GF-D8 (cell line): Measurements from ENCODE around the gene RASAL2.
"Not testable (repeated sequence)": the region's sequence is repeated elsewhere in the genome, so short reads cannot be mapped to it uniquely, and the experiment has no call there.

Source experiments
- DNase-seq: peaks from one replicate; lab custom pipeline; 2025; lab: John Stamatoyannopoulos, UW

Gene RASAL2

GRCh38 chr1:178493301-178493741 lies 399.4 kb downstream of the RASAL2 start:
- DNase-seq: no peak

DNA sequence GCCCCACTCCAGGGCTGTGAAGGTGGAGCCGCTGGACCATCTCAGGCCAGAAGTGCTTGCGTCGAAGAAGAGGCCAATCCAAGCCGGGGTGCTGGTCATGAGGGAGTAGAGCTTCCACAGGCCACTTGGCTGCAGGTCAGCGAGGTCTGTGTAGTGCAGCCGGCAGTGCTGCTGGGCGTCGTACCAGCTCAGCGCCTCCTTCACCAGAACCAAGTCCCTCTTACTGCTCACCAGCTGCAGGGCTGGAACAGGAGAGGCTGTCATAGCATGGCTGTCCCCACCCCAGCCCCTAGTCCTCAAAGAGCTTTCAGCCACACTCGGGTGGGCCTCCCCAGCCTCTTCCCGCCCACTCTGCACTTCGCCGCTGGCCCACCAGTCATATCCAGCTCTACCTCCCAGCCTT lies 400.7 kb downstream of the RASAL2 start:
- DNase-seq: no peak

DNA sequence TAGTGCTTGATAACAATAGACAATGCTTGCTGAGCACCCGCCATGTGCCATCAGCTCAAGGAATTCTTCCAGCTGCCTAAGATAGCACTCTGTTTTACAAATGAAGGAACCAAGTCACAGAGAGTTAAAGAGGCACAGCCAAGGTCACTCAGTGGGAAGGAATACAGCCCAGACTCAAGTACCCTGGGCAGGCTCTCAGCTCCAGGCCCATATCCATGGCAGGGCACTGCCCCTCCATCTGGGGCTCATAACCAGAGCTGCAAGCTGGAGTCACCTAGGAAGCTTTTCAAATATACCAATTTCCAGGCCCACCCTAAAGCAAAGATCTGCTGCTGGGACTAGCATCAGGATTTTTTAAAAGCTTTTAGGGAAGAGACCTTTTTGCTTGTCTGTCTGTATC lies 401.3 kb downstream of the RASAL2 start:
- DNase-seq: no peak

DNA sequence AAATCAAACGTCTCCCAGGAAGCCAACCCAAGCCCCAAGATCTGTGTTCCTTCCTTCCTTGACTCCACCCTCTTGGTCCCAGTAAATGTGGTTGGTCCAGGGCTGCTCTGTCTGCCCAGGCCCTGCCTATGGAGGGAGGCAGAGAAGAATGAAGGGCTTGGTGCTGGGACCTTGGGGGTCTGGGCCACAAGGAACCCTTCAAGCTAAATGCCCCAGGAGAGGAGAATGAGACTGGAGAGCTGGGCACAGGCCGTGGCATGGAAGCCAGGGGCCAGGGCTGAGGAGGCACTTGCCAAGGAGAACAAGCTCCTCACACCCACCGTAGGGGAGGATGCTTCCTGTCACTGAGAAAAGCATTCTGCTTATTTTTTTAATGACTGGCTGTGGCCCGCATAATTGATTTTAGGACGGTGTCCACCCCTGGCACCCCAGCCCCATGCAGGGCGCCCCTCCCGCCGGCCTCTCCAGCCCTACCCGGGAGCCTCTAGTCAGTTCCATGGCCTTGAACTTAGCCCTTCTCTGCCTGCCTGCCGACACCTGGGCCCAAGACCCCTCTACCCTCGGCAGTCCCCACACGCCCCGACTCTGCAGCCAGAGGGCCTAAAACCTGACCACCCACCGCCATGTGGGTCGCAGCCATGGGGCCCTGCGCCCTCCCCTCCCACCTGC lies 402.0 kb downstream of the RASAL2 start:
- DNase-seq: no peak

- no peak for DNase-seq
These were observed 402.7 kb downstream of the RASAL2 start, which contains the start of gene CLEC20A for GRCh38 chr1:178496410-178497135. CLEC20A (minus strand) TSS chr1:178496964; CDS start chr1:178496939, 25 bp downstream.

- no peak for DNase-seq
These were observed 404.1 kb downstream of the RASAL2 start for GRCh38 chr1:178497903-178498478.

DNA sequence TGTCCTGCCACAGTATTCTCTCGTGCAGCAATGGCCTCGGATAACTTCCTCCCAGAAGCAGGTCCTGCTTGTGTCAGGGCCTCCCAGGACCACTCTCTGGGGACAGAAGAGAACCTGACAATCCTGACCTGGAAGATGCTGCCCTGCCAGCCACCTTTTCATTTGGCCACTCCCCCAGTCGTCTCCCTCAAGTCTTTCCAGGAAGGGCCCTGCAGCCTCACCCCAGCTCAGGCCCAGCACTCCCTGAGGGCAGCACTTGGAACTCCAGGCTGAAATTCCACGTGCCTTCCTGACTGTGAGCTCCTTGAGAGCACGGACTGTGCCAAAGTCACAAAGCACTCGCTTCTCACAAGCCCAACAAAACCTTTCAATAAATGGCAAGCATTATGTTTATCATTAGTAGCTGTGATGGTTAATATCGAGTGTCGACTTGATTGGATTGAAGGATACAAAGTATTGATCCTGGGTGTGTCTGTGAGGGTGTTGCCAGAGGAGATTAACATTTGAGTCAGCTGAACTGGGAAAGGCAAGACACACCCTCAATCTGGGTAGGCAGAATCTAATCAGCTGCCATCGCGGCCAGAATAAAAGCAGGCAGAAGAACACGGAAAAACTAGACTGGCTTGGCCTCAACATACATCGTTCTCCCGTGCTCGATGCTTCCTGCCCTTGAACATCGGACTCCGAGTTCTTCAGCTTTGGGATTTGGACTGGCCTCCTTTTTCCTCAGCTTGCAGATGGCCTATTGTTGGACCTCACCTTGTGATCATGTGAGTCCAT lies 405.2 kb downstream of the RASAL2 start:
- no peak for DNase-seq

DNA sequence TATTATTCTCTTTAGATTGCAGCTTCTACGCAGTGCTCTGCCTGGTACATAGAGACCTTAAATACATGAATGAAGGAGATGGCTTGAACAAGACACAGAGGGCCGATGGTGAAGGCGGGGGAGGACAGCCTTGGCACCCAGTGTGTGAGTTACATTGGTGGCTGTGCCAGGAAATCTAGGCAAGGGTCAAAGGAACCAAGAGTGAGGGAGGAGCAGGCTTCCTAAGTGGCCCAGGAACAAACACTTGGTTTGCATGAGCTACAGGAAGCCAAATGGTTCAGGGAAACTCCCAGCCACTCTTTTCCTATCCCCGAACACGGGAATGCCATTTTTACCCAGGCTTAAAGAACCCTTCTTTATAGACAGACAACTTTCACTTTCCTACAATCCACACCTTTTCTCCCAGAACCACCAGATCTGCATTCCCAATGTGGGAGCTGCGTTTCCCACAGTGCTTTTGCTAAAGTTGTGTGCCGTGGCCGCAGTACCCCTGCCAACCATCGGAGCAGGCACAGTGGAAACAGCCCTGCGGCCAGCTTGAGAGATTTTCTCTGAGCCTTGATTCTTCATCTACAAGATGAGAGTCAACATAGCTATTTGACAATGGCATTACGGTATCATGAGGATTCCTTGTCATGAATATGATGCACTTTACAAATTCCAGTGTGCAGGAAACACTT lies 406.3 kb downstream of the RASAL2 start:
- DNase-seq: no peak

DNA sequence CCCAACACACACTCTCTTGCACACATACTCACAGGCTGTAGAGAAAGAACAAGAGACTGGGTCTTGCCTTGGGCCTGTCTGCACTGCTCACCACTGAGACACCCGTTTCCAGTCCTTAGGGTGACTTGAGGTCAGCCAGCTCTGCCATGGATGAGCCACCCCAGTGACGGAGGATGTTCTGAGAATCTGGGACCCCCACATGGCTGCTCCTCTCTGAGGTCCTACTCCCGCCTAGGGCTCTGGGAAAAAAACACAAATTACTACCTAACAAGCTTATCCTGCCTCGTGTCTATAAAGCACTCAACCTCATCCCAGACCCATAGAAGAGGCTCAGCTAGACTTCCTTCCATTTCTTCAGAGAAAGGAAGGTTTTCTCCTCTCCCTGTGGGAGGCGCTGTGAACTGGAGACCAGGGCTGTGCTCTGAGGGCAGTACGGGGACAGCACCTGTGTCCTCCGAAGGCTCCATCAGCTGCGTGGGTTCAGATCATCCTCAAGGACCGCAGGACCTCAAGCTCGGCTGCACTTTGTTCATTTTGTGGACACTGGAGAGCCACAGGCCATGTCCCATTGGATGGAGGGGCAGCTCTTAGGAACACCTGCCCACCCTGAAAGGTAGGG lies 407.1 kb downstream of the RASAL2 start:
- no peak for DNase-seq

GRCh38 chr1:178501705-178502329 lies 407.9 kb downstream of the RASAL2 start:
- DNase-seq: no peak

- DNase-seq: no peak
These were observed 408.4 kb downstream of the RASAL2 start for GRCh38 chr1:178502330-178502714.

DNA sequence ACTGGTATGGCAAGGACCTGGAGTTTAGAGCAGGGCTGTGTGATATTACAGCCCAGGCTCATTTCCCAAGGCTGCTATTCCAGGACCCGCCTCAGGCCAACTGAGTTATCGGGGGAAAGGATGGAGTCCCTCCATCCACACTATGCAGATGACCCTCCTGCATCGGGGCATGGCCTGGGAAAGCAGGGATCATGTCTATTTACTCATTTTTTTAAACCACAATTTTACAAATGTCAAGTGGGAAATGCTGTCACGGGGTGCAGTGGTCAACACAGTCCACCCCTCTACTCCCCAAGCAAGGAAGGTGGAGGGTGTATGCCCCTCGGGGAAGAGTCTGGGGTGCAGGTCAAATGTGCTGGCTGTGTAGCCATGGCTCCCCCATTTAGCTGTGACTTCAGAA lies 409.0 kb downstream of the RASAL2 start:
- DNase-seq: no peak

DNA sequence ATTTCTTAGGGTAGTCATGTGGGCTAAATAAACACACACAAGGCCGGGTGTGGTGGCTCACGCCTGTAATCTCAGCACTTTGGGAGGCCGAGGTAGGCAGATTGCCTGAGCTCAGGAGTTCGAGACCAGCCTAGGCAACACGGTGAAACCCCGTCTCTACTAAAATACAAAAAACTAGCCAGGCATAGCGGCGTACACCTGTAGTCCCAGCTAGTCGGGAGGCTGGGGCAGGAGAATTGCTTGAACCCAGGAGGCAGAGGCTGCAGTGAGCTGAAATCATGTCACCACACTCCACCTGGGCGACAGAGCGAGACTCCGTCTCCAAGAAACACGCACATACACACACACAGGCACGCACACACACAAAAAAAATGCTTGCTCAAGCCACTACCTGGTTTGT lies 409.4 kb downstream of the RASAL2 start:
- not testable (repeated sequence) for DNase-seq

- DNase-seq: no peak
These were observed 409.9 kb downstream of the RASAL2 start for GRCh38 chr1:178503849-178504248.

GRCh38 chr1:178504286-178504685 lies 410.4 kb downstream of the RASAL2 start:
- DNase-seq: no peak

GRCh38 chr1:178506177-178506576 lies 412.3 kb downstream of the RASAL2 start:
- no peak for DNase-seq

GRCh38 chr1:178506669-178507068 lies 412.8 kb downstream of the RASAL2 start:
- DNase-seq: no peak

DNA sequence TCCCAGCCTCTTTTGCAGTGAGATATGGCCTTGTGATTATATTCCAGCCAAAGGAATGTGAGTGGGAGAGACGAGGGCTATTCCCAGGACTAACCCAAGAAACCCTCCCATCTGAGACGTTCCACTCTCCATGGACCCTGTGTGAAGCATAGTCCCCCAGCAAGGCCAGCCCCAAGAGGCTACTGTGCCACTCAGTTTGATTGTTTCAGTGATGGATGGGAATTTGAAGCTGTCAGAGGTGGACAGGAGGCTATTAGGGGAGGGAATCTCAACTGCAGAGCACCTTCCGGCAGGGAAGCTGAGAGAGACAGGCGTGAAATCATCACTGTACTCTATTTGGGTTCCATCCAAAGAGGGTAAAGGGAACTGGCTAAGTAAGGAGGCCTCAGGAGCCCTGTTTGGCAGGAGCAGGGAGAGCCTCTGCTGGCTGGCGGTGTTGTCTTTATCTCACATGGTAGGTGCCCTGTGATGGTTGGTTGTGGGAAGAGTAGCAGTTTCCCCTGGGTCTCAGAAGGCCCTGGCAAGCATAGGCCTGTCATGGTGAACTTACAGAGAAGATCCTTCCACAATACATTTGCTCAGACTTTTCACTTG lies 415.6 kb downstream of the RASAL2 start:
- DNase-seq: no peak

GRCh38 chr1:178510155-178510554 lies 416.3 kb downstream of the RASAL2 start:
- no peak for DNase-seq

- DNase-seq: no peak
These were observed 418.8 kb downstream of the RASAL2 start, which contains the start of gene TEX35 for GRCh38 chr1:178512566-178513277. TEX35 (plus strand) TSS chr1:178513109; CDS start chr1:178513189, 80 bp downstream.
